Nephron (organoid): ENCODE data around the gene TSKU.
A peak's percentile ranks its signal among the peaks of the same experiment; 100 is the strongest.

Source experiments
- H3K27ac Mint-ChIP-seq, 3 experiments: 2 replicates each; pipeline ENCODE4 v1.8.0; 2020; ENCODE audit warnings: mixed read lengths in 3 of 3, mild to moderate bottlenecking in 2 of 3, moderate library complexity in 1 of 3
- H3K27me3 Mint-ChIP-seq: 2 replicates; pipeline ENCODE4 v1.8.0; 2021; ENCODE audit warnings: low read depth, mild to moderate bottlenecking, moderate library complexity, mixed read lengths
- H3K36me3 Mint-ChIP-seq: 2 replicates; pipeline ENCODE4 v1.8.0; 2020; ENCODE audit warnings: low read depth, mixed read lengths
- H3K4me1 Mint-ChIP-seq: 2 replicates; pipeline ENCODE4 v1.8.0; 2020; ENCODE audit warnings: mixed read lengths
- H3K4me3 Mint-ChIP-seq, 3 experiments: 2 replicates each; pipeline ENCODE4 v1.8.0; 2020; ENCODE audit warnings: mild to moderate bottlenecking in 3 of 3, mixed read lengths in 3 of 3, moderate library complexity in 2 of 3
- H3K9me3 Mint-ChIP-seq: 2 replicates; pipeline ENCODE4 v1.8.0; 2020; ENCODE audit warnings: mixed read lengths
- TF ChIP-seq, protein P1 (sequence below), 3 experiments: fragments of 200-600 bp; sonication (generic); IDR thresholded peaks; one replicate each; pipeline ENCODE4 v1.5.0; 2021; ENCODE audit warnings: antibody characterized with exemption in 3 of 3; ENCODE audit not compliant: unreplicated experiment in 3 of 3

The TSKU gene

DNA sequence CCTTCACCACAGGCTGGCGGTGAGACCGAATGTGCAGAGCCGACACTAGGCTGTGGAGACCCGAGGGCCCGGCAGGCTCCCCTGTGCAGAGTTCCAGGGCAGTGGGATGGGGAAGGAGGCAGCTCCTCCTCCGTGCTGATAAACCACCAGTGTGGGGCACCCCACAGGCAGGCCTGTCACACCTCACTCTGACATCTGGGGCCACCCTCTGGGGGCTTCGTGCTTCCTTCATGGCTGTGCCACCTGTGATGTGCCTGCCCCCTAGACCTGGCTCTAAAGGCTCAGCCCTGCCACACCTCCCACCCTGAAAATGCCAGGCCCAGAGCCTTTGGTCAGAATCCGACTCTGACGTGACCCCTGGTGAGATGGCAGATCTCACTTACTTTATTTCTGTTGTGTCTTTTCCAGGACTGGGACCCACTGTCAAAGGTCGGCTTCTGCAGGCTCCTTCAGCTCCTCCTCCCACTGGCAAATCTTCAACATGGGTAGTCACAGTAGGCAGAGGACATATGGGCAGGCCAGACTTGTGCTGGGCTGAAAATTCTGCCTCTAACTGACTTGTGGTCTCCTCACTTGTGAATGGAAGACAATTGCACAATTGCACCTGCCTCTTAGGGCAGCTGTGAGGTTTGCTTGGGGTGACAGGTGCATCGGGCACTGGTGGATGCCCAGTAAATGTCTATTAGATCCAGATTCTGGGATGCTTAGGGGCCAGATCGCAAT is 46.2 kb upstream of the TSKU start:
- Mint-ChIP-seq H3K27me3 (peaks cover 7% of the 10 kb centered on the region), H3K36me3 (no peaks in the 10 kb centered on the region), H3K9me3 (no peaks in the 10 kb centered on the region), H3K27ac (no peak overlapping the region), H3K4me1 (peaks cover 40% of the 10 kb centered on the region), H3K4me3 (no peak overlapping the region)
- TF ChIP-seq, protein P1, sequence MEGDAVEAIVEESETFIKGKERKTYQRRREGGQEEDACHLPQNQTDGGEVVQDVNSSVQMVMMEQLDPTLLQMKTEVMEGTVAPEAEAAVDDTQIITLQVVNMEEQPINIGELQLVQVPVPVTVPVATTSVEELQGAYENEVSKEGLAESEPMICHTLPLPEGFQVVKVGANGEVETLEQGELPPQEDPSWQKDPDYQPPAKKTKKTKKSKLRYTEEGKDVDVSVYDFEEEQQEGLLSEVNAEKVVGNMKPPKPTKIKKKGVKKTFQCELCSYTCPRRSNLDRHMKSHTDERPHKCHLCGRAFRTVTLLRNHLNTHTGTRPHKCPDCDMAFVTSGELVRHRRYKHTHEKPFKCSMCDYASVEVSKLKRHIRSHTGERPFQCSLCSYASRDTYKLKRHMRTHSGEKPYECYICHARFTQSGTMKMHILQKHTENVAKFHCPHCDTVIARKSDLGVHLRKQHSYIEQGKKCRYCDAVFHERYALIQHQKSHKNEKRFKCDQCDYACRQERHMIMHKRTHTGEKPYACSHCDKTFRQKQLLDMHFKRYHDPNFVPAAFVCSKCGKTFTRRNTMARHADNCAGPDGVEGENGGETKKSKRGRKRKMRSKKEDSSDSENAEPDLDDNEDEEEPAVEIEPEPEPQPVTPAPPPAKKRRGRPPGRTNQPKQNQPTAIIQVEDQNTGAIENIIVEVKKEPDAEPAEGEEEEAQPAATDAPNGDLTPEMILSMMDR (IDR thresholded peaks at IDR 0.05; ENCODE audit: unreplicated experiment in 3 of 3), result no peak

DNA sequence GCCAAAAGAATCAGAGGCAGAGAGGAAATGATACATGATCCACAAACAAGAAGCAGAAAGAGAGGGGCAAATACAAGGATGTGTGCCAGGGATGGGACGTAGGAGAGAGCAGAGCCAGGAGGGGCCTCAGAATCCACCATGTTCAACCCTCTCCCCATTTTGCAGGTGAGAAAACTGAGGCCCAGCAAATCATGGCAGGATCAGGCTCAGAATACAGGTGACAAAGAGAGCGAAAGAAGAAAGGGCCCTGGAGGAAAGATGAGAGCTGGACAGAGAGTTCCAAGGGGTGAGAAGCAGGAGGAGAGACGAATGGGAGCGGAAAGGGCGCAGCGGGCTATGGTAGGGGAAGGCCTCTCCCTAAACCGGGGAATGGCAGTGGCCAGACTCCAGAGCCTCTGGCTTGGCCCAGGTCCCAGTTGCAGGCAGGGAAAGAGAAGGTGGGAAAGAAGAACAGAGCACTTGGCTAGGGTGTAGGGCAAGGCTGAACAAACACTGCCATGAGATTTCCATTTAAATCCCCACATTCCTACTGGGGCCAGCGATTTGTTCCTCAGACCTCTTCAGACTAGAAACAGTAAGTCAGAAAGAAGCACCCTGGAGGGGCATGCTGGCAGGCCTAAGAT is 44.4 kb upstream of the TSKU start:
- H3K27me3 Mint-ChIP-seq, result peaks cover 12% of the 10 kb centered on the region
- no peak overlapping the region for H3K4me3 Mint-ChIP-seq
- peak overlapping the region in 1 of 3 experiments; percentile 19 for H3K27ac Mint-ChIP-seq
- TF ChIP-seq, protein P1 (IDR thresholded peaks at IDR 0.05; ENCODE audit: unreplicated experiment in 3 of 3), result no peak
- H3K4me1 Mint-ChIP-seq, result peaks cover 53% of the 10 kb centered on the region
- H3K36me3 Mint-ChIP-seq, result no peaks in the 10 kb centered on the region
- no peaks in the 10 kb centered on the region for H3K9me3 Mint-ChIP-seq

DNA sequence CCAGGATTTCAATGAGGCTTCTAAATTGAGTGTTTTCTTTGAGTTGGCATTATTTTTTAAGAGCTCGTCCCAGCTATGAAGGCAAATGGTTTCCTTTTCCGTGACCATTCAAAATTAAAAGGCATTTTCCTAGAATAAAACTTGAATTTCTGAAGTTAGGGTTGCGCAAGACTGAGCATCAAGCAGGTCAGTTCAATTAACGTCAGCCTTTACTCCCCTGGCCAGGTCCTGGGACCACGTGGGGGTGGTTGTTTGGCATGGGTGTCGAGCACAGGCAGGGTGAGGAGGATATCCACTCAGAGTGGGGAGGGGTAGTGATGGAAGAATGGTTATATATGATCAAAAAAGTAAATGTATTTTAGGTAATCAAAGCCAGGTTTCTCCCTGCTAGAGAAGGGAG is 43.4 kb upstream of the TSKU start:
- Mint-ChIP-seq H3K9me3 (no peaks in the 10 kb centered on the region), H3K4me1 (peaks cover 53% of the 10 kb centered on the region), H3K4me3 (no peak overlapping the region), H3K36me3 (no peaks in the 10 kb centered on the region), H3K27ac (no peak overlapping the region), H3K27me3 (peaks cover 12% of the 10 kb centered on the region)
- TF ChIP-seq, protein P1 (IDR thresholded peaks at IDR 0.05; ENCODE audit: unreplicated experiment in 3 of 3), result no peak

DNA sequence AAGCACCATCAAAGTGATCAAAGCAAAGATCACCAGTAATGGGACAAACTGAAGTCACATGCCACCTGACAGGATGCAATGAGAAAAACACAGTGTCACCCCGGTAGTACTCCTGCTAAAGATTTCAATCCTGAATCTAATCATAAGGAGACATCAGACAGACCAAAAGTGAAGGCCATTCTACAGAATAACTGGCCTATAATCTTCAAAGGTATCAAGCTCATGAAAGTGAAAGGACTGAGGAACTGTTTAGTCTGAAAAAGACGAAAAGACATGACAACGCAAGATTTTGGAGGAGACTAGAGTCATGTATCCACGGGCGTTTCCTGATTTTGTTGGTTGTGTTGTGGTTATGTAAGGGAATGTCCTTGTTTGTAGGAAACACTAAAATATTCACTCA is 42.4 kb upstream of the TSKU start:
- Mint-ChIP-seq H3K4me1 (peaks cover 51% of the 10 kb centered on the region), H3K4me3 (no peak overlapping the region), H3K36me3 (no peaks in the 10 kb centered on the region), H3K27me3 (peaks cover 12% of the 10 kb centered on the region), H3K27ac (no peak overlapping the region), H3K9me3 (no peaks in the 10 kb centered on the region)
- TF ChIP-seq, protein P1 (IDR thresholded peaks at IDR 0.05; ENCODE audit: unreplicated experiment in 3 of 3), result no peak

DNA sequence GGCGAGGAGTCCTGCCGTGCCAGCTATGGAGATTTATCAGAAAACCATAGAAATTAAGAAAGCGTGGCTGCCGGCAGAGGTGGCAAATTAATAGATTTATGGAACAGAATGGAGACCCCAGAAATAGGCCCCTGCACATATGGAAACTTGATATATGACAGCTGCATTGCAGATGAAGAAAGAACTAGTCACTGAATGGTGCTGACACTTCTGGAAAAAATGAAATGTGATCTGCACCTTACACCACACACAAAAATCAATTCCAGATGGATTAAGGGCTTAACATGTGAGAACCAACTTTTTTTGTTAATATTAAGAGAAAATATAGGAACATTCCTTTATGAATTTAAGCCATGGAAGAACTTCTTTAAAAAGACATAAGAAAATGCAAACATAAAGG is 40.3 kb upstream of the TSKU start:
- Mint-ChIP-seq H3K36me3 (no peaks in the 10 kb centered on the region), H3K4me3 (peak overlapping the region in 1 of 3 experiments; percentile 0), H3K9me3 (no peaks in the 10 kb centered on the region), H3K4me1 (peaks cover 46% of the 10 kb centered on the region), H3K27ac (peak overlapping the region in 1 of 3 experiments; percentile 49), H3K27me3 (peaks cover 6% of the 10 kb centered on the region)
- TF ChIP-seq, protein P1 (IDR thresholded peaks at IDR 0.05; ENCODE audit: unreplicated experiment in 3 of 3), result no peak
